T-cell (primary cell): ENCODE data around the gene LILRB5. TPM values are rescaled to one million over a fixed set of nuclear protein-coding genes. Genes with fewer than 3 reads are reported as not detected.
A peak's percentile ranks its signal among the peaks of the same experiment; 100 is the strongest.

Source experiments
- ATAC-seq, 4 experiments: fragments of 200-7000 bp in 3 of 4; fragments of 150-1000 bp in 1 of 4; cut with Tn5 transposase; replicated peaks in 1 of 4; 1 replicate in 3 of 4; 2 replicates in 1 of 4; pipeline ENCODE4 v1.10.0; 2021; ENCODE audit warnings: moderate library complexity in 3 of 4, mild to moderate bottlenecking in 2 of 4, moderate number of reproducible peaks in 1 of 4
- CTCF ChIA-PET, 2 donors: fragments of 300-600 bp; sonication (Branson Sonifier 250); formaldehyde crosslinking; loops; one replicate each; lab custom pipeline; 2022; ENCODE audit warnings: antibody characterized with exemption in 2 of 2; lab: Charles Lee
- POLR2A ChIA-PET, 2 donors: fragments of 300-600 bp; sonication (Branson Sonifier 250); formaldehyde crosslinking; loops; one replicate each; lab custom pipeline; 2022; ENCODE audit warnings: antibody characterized with exemption in 2 of 2; lab: Charles Lee
- DNase-seq, 35 experiments: peaks; one replicate each; pipeline versions ENCODE4 v3.0.0 to v3.0.0-alpha.2; 2013 to 2023
- H3K27ac ChIP-seq: one replicate; pipeline ENCODE4 v1.5.1; 2013; ENCODE audit warnings: low read length
- H3K27me3 ChIP-seq, 2 experiments: replicated peaks in 1 of 2; 1 replicate in 1 of 2; 2 replicates in 1 of 2; pipeline versions ENCODE4 v1.6.1 to v1.7.0; 2013; ENCODE audit warnings: low read length in 1 of 2, mixed read lengths in 1 of 2; ENCODE audit not compliant: control insufficient read depth in 2 of 2, insufficient read depth in 2 of 2; ENCODE audit errors: extremely low read depth in 1 of 2
- H3K36me3 ChIP-seq, 2 donors: 1 replicate in 1 of 2; 2 replicates in 1 of 2; pipeline versions ENCODE4 v1.6.1 to v1.7.0; 2013; ENCODE audit warnings: low read length in 1 of 2; ENCODE audit not compliant: control insufficient read depth in 2 of 2, insufficient read depth in 1 of 2; ENCODE audit errors: extremely low read depth in 1 of 2
- H3K4me1 ChIP-seq, 2 experiments: 1 replicate in 1 of 2; 2 replicates in 1 of 2; pipeline versions ENCODE4 v1.6.1 to v1.7.0; 2013; ENCODE audit warnings: low read length in 2 of 2, mixed read lengths in 1 of 2; ENCODE audit not compliant: insufficient read depth in 2 of 2, control insufficient read depth in 1 of 2; ENCODE audit errors: extremely low read depth in 1 of 2
- H3K4me3 ChIP-seq, 2 donors: 1 replicate in 1 of 2; 2 replicates in 1 of 2; pipeline versions ENCODE4 v1.5.1 to v1.7.0; 2013; ENCODE audit warnings: mild to moderate bottlenecking in 2 of 2, low read length in 1 of 2, moderate library complexity in 1 of 2; ENCODE audit not compliant: control insufficient read depth in 1 of 2; ENCODE audit errors: extremely low read depth in 1 of 2
- H3K9me3 ChIP-seq: 2 replicates; pipeline ENCODE4 v1.7.0; 2013
- H3K27ac Mint-ChIP-seq, 2 donors: one replicate each; pipeline ENCODE4 v1.8.0; 2020 to 2021; ENCODE audit warnings: mild to moderate bottlenecking in 2 of 2, mixed read lengths in 2 of 2
- H3K27me3 Mint-ChIP-seq, 2 donors: one replicate each; pipeline ENCODE4 v1.8.0; 2021 to 2022; ENCODE audit warnings: mixed read lengths in 2 of 2
- H3K36me3 Mint-ChIP-seq: one replicate; pipeline ENCODE4 v1.8.0; 2021; ENCODE audit warnings: mixed read lengths
- H3K4me1 Mint-ChIP-seq, 3 donors: one replicate each; pipeline ENCODE4 v1.8.0; 2020 to 2022; ENCODE audit warnings: mixed read lengths in 3 of 3, mild to moderate bottlenecking in 1 of 3
- H3K4me3 Mint-ChIP-seq, 3 donors: one replicate each; pipeline ENCODE4 v1.8.0; 2020 to 2022; ENCODE audit warnings: mild to moderate bottlenecking in 3 of 3, mixed read lengths in 3 of 3, moderate library complexity in 3 of 3
- H3K9me3 Mint-ChIP-seq, 3 donors: one replicate each; pipeline ENCODE4 v1.8.0; 2020 to 2022; ENCODE audit warnings: mixed read lengths in 3 of 3
- WGBS: methylation state at CpG from one replicate; pipeline ENCODE4 v1.1.5; 2013; ENCODE audit warnings: missing lambda C conversion rate; ENCODE audit not compliant: insufficient coverage; 5-methylcytosine and 5-hydroxymethylcytosine counted together
- total RNA-seq, 35 experiments: library from RNA in 6 of 35; stranded (reverse) in 6 of 35; fragments of 120-200 nt in 1 of 35; gene quantifications; one replicate each; pipeline versions ENCODE4 v1.2.1 to v1.2.4 and lab custom pipeline; 2013 to 2026

Gene LILRB5
- total RNA-seq, 5 donors from 2014 or later (not counting 1 experiment from before 2014, with no cell fraction given), result 0.13 TPM; not detected in 4

DNA sequence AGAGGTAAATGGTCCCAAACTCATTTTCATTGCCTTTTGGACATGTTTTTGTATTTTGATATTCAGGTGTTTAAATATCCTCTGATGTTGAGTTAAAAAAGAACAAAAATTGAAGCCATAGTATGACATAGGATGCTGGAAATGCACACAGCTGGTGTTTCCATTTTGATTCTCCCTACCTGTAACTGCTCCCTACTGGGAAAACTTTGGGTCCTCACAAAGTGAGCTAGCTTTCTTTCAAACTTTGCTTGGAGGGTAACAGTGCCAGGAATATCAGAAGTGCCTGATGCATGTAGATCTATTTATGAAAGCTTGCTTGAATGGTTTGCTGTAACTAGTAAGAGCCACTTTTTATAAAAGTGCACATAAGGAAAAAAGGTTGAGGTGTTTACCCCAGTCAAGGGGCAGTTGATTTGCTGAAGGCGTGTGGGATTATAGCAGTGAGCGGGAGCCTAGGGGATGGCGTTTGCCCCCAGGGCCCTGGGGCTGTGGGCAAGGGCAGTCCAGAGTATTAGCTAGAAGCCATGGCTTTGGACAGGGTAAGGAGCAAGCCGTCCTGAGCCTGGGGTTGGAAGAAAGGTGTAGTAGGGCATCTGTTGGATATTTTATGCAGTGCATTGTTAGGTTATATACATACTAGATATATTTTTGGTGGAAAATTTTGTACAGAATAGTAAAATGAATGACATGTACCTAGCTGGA, 52.2 kb downstream of the LILRB5 start:
- ChIA-PET CTCF (interaction anchor here in 1 of 2 donors (0.8 kb wide), 1 partner anchor 15 kb away, joined by 3 read pairs; the partner anchor contains the start of gene MBOAT7), POLR2A (interaction anchor here (0.6 to 0.9 kb wide), 2 partner anchors 68 to 1458 kb away, joined by 3 read pairs; no protein-coding TSS in a partner anchor)
- Histone ChIP-seq H3K4me1 (peaks cover 24 to 91% of the 10 kb centered on the region in 2 experiments), H3K4me3 (no peak overlapping the region), H3K36me3 (peaks cover 19 to 65% of the 10 kb centered on the region in 2 donors), H3K9me3 (no peaks in the 10 kb centered on the region), H3K27ac (no peak overlapping the region), H3K27me3 (no peaks in the 10 kb centered on the region)
- H3K27me3 Mint-ChIP-seq, result no peaks in the 10 kb centered on the region
- H3K36me3 Mint-ChIP-seq, result peaks cover 63% of the 10 kb centered on the region
- DNase-seq (no peak), ATAC-seq (no peak)
- H3K27ac Mint-ChIP-seq, result no peak overlapping the region
- H3K4me3 Mint-ChIP-seq, result peak overlapping the region in 2 of 3 donors; percentile 32 to 96
- peaks cover 83 to 92% (median 91%) of the 10 kb centered on the region in 3 donors for H3K4me1 Mint-ChIP-seq
- H3K9me3 Mint-ChIP-seq, result no peaks in the 10 kb centered on the region
- WGBS, result 88% methylated on average over 1 of the region's 4 CpGs

DNA sequence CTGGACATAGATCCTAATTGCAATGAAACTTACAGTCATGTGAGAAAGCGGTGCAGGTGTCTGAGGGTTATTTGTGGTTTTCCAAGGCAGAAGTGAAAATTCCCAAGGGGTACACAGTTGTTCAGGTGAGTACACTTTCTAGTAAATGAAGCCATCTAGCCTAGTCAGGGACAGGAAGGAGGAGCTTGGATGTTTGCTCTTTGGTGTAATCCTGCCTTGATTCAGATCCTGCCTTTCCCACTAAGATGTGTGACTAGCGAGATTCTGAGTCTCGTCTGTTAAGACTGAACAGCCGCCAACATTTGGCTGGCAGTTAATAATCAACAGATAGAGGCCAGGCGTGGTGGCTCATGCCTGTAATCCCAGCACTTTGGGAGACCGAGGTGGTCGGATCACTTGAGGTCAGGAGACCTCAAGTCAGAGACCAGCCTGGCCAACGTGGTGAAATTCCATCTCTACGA, 53.9 kb downstream of the LILRB5 start:
- ATAC-seq (no peak), DNase-seq (no peak)
- no peak overlapping the region for H3K4me3 ChIP-seq
- ChIA-PET POLR2A (no interaction called here), CTCF (no interaction called here)
- H3K27me3 ChIP-seq, result no peaks in the 10 kb centered on the region
- no peaks in the 10 kb centered on the region for H3K27me3 Mint-ChIP-seq
- H3K9me3 ChIP-seq, result no peaks in the 10 kb centered on the region
- H3K27ac ChIP-seq, result no peak overlapping the region
- no peaks in the 10 kb centered on the region for H3K9me3 Mint-ChIP-seq
- H3K4me1 Mint-ChIP-seq, result peaks cover 75 to 80% (median 78%) of the 10 kb centered on the region in 3 donors
- H3K36me3 ChIP-seq, result peaks cover 19 to 65% of the 10 kb centered on the region in 2 donors
- peak overlapping the region in 1 of 2 donors; percentile 16 for H3K27ac Mint-ChIP-seq
- peak overlapping the region; percentile 47 to 99 (median 96) for H3K4me3 Mint-ChIP-seq
- peaks cover 61% of the 10 kb centered on the region for H3K36me3 Mint-ChIP-seq
- peaks cover 24 to 75% of the 10 kb centered on the region in 2 experiments for H3K4me1 ChIP-seq
- WGBS, result 88% methylated on average over 4 of the region's 9 CpGs

DNA sequence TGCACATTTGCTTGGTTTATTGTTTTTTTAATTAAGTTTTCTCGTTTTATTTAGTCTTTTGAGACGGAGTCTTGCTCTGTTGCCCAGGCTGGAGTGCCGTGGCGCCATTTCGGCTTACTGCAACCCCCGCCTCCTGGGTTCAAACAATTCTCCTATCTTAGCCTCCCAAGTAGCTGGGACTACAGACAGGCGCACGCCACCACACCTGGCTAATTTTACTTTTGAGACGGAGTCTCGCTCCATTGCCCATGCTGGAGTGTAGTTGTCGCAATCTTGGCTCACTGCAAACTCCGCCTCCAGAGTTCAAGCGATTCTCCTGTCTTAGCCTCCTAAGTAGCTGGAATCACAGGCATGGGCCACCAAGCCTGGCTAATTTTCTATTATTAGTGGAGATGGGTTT, 55.1 kb downstream of the LILRB5 start:
- Mint-ChIP-seq H3K27ac (peak overlapping the region; percentile 82 to 98), H3K4me3 (peak overlapping the region; percentile 96 to 100 (median 99)), H3K36me3 (peaks cover 50% of the 10 kb centered on the region), H3K27me3 (no peaks in the 10 kb centered on the region), H3K9me3 (no peaks in the 10 kb centered on the region), H3K4me1 (peaks cover 63 to 68% (median 66%) of the 10 kb centered on the region in 3 donors)
- DNase-seq (no peak), ATAC-seq (no peak)
- peaks cover 19 to 53% of the 10 kb centered on the region in 2 donors for H3K36me3 ChIP-seq
- no peaks in the 10 kb centered on the region for H3K27me3 ChIP-seq
- ChIA-PET CTCF (no interaction called here), POLR2A (no interaction called here)
- peak overlapping the region; percentile 94 for H3K27ac ChIP-seq
- peaks cover 24 to 63% of the 10 kb centered on the region in 2 experiments for H3K4me1 ChIP-seq
- H3K4me3 ChIP-seq, result peak overlapping the region in 1 of 2 donors; percentile 88
- WGBS, result 59% methylated on average over 7 of the region's 13 CpGs
- H3K9me3 ChIP-seq, result no peaks in the 10 kb centered on the region

DNA sequence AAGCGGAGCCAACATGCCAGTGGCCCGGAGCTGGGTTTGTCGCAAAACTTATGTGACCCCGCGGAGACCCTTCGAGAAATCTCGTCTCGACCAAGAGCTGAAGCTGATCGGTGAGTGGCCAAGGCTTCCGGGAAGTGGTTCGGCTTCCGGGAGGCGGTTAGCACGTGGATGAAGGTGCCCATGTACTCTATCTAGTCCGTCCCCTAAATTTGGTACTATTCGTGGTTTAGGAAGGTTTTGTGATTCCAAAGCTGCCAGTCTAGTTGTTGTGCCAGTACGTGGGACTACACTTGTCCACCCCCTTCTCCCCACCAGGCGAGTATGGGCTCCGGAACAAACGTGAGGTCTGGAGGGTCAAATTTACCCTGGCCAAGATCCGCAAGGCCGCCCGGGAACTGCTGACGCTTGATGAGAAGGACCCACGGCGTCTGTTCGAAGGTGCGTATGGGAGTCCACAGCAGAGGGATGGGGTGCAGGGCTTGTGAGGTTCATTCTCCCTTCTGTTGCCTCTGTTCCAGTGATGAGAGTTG, 55.8 kb downstream of the LILRB5 start:
- ATAC-seq (no peak), DNase-seq (no peak)
- Mint-ChIP-seq H3K36me3 (peaks cover 42% of the 10 kb centered on the region), H3K27me3 (no peaks in the 10 kb centered on the region), H3K9me3 (no peaks in the 10 kb centered on the region), H3K4me3 (peak overlapping the region; percentile 96 to 100 (median 99)), H3K4me1 (peaks cover 56 to 61% (median 59%) of the 10 kb centered on the region in 3 donors), H3K27ac (peak overlapping the region; percentile 98)
- ChIA-PET POLR2A (interaction anchor here in 1 of 2 donors (0.7 to 1.9 kb wide), 5 partner anchors 11 to 579 kb away, joined by 3 to 18 read pairs (median 8); partner anchors contain the start of genes CNOT3, LENG1, MBOAT7 and MYADM), CTCF (interaction anchor here (0.6 to 1.5 kb wide), 5 partner anchors 10 to 1907 kb away, joined by 3 to 9 read pairs (median 3); partner anchors contain the start of genes CNOT3 (in 1 of the 2), MBOAT7 (in 1 of the 2) and TSEN34 (in 1 of the 2))
- Histone ChIP-seq H3K9me3 (no peaks in the 10 kb centered on the region), H3K27ac (peak overlapping the region; percentile 94), H3K36me3 (peaks cover 12 to 46% of the 10 kb centered on the region in 2 donors), H3K4me1 (peaks cover 24 to 55% of the 10 kb centered on the region in 2 experiments), H3K27me3 (no peaks in the 10 kb centered on the region), H3K4me3 (peak overlapping the region; percentile 88 to 95)
- WGBS, result 5% methylated on average over 17 of the region's 28 CpGs

Other genes with a start within 250 kb of the LILRB5 start
- gene VSTM1, start 193.4 kb downstream of the LILRB5 start, total RNA-seq, result not detected
- not detected for gene TARM1, start 175.9 kb downstream of the LILRB5 start, total RNA-seq
- under 1 TPM; 0.32 to 0.76 (median 0.58) TPM for gene OSCAR, start 156.5 kb downstream of the LILRB5 start, total RNA-seq
- gene NDUFA3, start 154.4 kb downstream of the LILRB5 start, total RNA-seq, result 100 to 1,000 TPM in 3 of 5 donors, 10 to 100 TPM in 2; 77.4 to 137 (median 123) TPM
- 10 to 100 TPM; 12.0 to 27.0 (median 20.7) TPM for gene TFPT, start 141.6 kb downstream of the LILRB5 start, total RNA-seq
- gene PRPF31, start 141.5 kb downstream of the LILRB5 start, total RNA-seq, result 10 to 100 TPM; 56.3 to 75.3 (median 69.8) TPM
- gene CNOT3, start 119.5 kb downstream of the LILRB5 start, total RNA-seq, result 10 to 100 TPM; 45.9 to 83.1 (median 77.0) TPM
- 10 to 100 TPM in 4 of 5 donors, 1 to 10 TPM in 1; 8.4 to 21.5 (median 19.2) TPM for gene LENG1, start 97.6 kb downstream of the LILRB5 start, total RNA-seq
- gene TMC4, start 84.1 kb downstream of the LILRB5 start, total RNA-seq, result 1 to 10 TPM in 4 of 5 donors, under 1 TPM in 1; 0.78 to 2.6 (median 1.4) TPM
- gene MBOAT7, start 67.7 kb downstream of the LILRB5 start, total RNA-seq, result 10 to 100 TPM; 24.0 to 44.8 (median 38.9) TPM
- 10 to 100 TPM in 4 of 5 donors, 1 to 10 TPM in 1; 9.5 to 28.5 (median 23.5) TPM for gene TSEN34, start 66.0 kb downstream of the LILRB5 start, total RNA-seq
- 1,000 to 10,000 TPM; 1,706 to 1,922 (median 1,806) TPM for gene RPS9, start 56.4 kb downstream of the LILRB5 start, total RNA-seq
- gene LILRB3, start 34.3 kb downstream of the LILRB5 start, total RNA-seq, result 1 to 10 TPM in 3 of 5 donors, under 1 TPM in 2; 0.72 to 2.8 (median 1.1) TPM
- under 1 TPM in 3 of 5 donors, not detected in 2; 0.13 to 0.58 (median 0.43) TPM for gene LILRA6, start 14.5 kb downstream of the LILRB5 start, total RNA-seq
- gene LILRB2, start 23.8 kb upstream of the LILRB5 start, total RNA-seq, result under 1 TPM in 2 of 5 donors, not detected in 3; 0.46 to 0.53 TPM
- gene LILRA5, start 55.9 kb upstream of the LILRB5 start, total RNA-seq, result not detected
- under 1 TPM in 1 of 5 donors, not detected in 4; 0.58 TPM for gene LILRA4, start 81.9 kb upstream of the LILRB5 start, total RNA-seq
- 10 to 100 TPM; 40.2 to 66.0 (median 59.7) TPM for gene LAIR1, start 107.7 kb upstream of the LILRB5 start, total RNA-seq
- gene TTYH1, start 158.2 kb upstream of the LILRB5 start, total RNA-seq, result under 1 TPM in 2 of 5 donors, not detected in 3; 0.26 to 0.41 TPM
- gene LENG8, start 191.9 kb upstream of the LILRB5 start, total RNA-seq, result 100 to 1,000 TPM; 506 to 622 (median 618) TPM
- 1 to 10 TPM; 2.2 to 7.9 (median 7.5) TPM for gene LENG9, start 206.5 kb upstream of the LILRB5 start, total RNA-seq
- under 1 TPM in 1 of 5 donors, not detected in 4; 0.43 TPM for gene CDC42EP5, start 216.0 kb upstream of the LILRB5 start, total RNA-seq
- 10 to 100 TPM in 1 of 5 donors, 1 to 10 TPM in 3, under 1 TPM in 1; 0.49 to 16.7 (median 1.3) TPM for gene LAIR2, start 245.6 kb upstream of the LILRB5 start, total RNA-seq